CD4-positive, alpha-beta T cell treated with Interleukin-10 for 1 hour (primary cell): ENCODE data around the gene USP32.

ENCODE experiments used
- DNase-seq: peaks from one replicate; pipeline ENCODE4 v3.0.0-alpha.2; 2020

USP32 gene

GRCh38 chr17:60168654-60169053 is 223.3 kb downstream of the USP32 start:
- no peak for DNase-seq

- no peak for DNase-seq
Measured at GRCh38 chr17:60167065-60167741, 224.7 kb downstream of the USP32 start.

- DNase-seq = peak; percentile 13
Measured at GRCh38 chr17:60165971-60166370, 226.0 kb downstream of the USP32 start.

- DNase-seq = no peak
Measured at GRCh38 chr17:60165223-60165622, 226.7 kb downstream of the USP32 start.

- DNase-seq = no peak
Measured at GRCh38 chr17:60164697-60165096, 227.2 kb downstream of the USP32 start.

GRCh38 chr17:60164164-60164563 is 227.8 kb downstream of the USP32 start:
- no peak for DNase-seq

GRCh38 chr17:60163108-60163784 is 228.7 kb downstream of the USP32 start:
- no peak for DNase-seq

GRCh38 chr17:60161598-60162330 is 230.2 kb downstream of the USP32 start:
- no peak for DNase-seq

- no peak for DNase-seq
Measured at GRCh38 chr17:60160829-60161501, 231.0 kb downstream of the USP32 start.

GRCh38 chr17:60159479-60159866 is 232.5 kb downstream of the USP32 start:
- DNase-seq = no peak

GRCh38 chr17:60158751-60159478 is 233.0 kb downstream of the USP32 start:
- DNase-seq = no peak

- DNase-seq = no peak
Measured at GRCh38 chr17:60157487-60158040, 234.4 kb downstream of the USP32 start.

GRCh38 chr17:60156746-60157145 is 235.2 kb downstream of the USP32 start:
- no peak for DNase-seq

- no peak for DNase-seq
Measured at GRCh38 chr17:60155815-60156214, 236.1 kb downstream of the USP32 start.

GRCh38 chr17:60155427-60155814 is 236.5 kb downstream of the USP32 start:
- no peak for DNase-seq

GRCh38 chr17:60154616-60155426 is 237.1 kb downstream of the USP32 start:
- DNase-seq = no peak

GRCh38 chr17:60153606-60154390 is 238.1 kb downstream of the USP32 start:
- DNase-seq = no peak

- peak; percentile 19 for DNase-seq
Measured at GRCh38 chr17:60151355-60151754, 240.6 kb downstream of the USP32 start.

GRCh38 chr17:60149691-60150582 is 242.0 kb downstream of the USP32 start, which contains the start of gene CA4:
CA4 (plus strand) TSS chr17:60149973; CDS start chr17:60150035, 62 bp downstream.
- no peak for DNase-seq
